NCI-H2107 treated with DMSO at 0.1 percent for 48 hours (cell line): ENCODE measurements around the gene ANXA7.
A peak's percentile ranks its signal among the peaks of the same experiment; 100 is the strongest.
"Not testable (repeated sequence)": the region's sequence is repeated elsewhere in the genome, so short reads cannot be mapped to it uniquely, and the experiment has no call there.

Source experiments
- DNase-seq: peaks from one replicate; lab custom pipeline; 2025; ENCODE audit not compliant: unreplicated experiment; lab: John Stamatoyannopoulos, UW

The ANXA7 gene

DNA sequence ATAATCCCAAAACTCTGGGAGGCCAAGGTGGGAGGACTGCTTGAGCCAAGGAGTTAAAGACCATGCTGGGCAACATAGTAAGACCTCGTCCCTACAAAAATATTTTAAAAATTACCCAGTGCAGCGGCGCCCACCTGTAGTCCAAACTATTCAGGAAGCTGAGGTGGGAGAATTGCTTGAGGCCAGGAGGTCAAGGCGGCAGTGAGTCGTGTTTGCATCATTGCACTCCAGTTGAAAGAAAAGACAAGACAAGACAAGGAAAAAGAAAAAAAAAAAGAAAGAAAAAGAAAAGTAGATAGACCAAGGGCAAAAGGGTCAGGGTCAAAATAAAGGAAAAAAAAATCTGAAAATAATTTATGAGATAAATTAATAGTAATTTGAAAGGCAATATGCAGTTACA is 5.8 kb downstream of the ANXA7 start:
- no peak for DNase-seq

DNA sequence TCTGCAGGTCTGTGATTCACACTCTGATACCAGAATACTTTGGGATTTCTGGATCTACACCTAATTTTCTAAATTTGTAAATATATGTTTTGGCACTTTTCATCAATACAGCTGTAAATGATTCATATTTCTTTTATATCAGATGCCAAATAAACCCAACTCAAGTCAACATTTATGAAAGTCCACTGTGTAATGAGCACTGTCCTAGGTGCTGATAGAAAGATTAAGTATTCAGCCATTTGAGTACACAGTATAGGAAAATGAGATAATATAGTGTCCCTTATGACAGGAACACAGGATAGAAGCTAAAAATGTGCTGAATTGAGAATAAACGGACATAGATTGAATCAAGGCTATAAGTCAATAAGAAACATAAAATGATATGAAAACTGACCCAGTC is 6.4 kb downstream of the ANXA7 start:
- no peak for DNase-seq

DNA sequence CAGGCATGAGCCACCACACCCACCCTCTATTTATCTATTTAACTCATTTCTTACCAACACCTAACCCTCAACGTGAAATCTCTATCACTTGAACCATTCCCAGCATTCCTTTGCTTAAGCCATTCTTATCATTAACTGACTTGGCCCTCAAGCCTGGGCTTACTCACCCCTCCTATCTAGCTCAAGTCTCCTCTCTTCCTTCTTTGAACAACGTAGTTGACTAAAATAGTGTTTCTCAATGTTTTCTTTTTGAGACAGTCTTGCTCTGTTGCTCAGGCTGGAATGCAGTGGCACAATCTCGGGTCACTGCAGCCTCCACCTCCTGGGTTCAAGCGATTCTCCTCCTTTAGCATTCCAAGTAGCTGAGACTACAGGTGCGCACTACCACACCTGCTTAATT is 7.0 kb downstream of the ANXA7 start:
- no peak for DNase-seq

DNA sequence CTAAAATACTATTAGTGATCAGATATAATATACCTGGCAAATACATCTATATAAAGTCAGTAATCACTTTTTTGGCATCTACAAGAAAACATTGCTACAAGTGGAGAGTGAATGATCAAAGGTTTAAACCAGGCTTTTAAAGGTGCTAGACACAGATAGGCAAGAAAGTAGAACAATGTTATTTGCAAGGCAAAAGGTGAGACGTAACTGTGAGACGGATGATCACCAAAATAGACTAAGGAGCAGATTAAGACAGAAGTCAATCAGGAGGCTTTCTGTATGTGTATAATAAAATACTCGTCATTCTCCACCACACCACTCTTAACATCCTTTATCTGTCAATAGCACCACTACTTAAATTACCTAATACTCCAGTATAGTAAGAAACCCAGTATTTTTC is 8.3 kb downstream of the ANXA7 start:
- DNase-seq: no peak

DNA sequence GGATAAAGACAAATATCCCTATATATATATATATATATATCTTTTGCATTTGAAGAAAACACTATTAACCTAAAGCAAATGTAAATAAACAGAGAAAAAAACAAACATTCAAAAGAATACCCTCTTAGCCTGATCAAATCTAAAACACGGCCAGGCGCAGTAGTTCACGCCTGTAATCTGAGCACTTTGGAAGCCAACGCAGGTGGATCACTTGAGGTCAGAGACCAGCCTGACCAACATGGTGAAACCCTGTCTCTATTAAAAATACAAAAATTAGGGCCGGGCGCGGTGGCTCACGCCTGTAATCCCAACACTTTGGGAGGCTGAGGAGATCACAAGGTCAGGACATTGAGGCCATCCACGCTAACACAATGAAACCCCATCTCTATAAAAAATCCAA is 9.2 kb downstream of the ANXA7 start:
- no peak for DNase-seq

DNA sequence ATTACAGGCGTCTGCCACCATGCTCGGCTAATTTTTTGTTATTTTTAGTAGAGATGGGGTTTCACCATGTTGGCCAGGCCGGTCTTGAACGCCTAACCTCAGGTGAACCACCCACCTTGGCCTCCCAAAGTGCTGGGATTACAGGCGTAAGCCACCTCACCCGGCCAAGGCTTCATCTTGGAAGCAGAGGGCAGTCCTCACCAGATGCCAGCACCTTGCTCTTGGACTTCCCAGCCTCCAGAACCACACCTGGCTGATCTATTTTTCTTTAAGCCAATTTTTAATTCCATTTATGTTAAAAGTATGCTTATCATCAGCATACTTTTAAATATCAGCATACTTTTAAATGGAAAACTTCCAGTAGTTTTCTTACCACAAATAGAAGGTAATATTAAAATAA is 12.2 kb downstream of the ANXA7 start:
- DNase-seq: no peak

DNA sequence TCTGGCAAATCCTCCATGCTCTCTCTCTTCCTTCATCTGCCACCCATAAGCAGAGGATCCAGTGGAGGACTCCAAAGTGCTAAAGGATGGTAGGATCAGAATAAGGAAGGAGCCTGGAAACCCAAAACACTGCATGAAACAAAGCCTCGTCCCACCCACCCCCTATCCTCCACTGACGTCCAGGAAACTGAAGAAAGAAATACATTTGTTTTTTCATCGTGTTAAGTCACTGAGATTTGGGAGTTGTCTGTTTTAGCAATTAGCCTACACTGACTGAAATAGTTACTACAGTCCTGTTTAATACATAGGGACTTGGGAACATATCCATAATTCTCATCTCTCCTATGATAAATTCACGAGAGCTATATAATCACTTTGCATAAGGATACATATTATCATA is 14.8 kb downstream of the ANXA7 start:
- no peak for DNase-seq

DNA sequence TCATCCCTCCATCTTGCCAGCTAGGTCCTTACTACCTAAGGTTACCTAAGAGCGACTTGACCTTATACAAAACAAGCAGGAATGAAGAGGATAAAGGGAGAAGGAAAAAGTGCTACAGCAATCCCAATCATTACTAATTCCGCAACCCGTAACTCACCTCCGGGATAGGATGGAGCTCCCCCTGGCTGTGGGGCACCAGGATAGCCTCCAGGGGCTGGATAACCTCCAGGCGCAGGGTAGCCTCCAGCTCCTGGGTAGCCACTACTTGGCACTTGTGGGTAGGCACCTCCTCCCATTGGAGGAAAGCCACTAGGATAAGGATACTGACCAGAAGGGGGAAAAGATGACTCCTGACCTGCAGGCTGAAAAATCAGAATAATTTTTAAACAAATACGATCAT is 15.8 kb downstream of the ANXA7 start:
- DNase-seq: no peak

DNA sequence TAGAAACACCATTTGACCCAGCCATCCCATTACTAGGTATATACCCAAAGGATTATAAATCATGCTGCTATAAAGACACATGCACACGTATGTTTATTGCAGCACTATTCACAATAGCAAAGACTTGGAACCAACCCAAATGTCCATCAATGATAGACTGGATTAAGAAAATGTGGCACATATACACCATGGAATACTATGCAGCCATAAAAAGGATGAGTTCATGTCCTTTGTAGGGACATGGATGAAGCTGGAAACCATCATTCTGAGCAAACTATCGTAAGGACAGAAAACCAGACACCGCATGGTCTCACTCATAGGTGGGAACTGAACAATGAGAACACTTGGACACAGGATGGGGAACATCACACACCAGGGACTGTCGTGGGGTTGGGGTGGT is 19.5 kb downstream of the ANXA7 start:
- DNase-seq: not testable (repeated sequence)

DNA sequence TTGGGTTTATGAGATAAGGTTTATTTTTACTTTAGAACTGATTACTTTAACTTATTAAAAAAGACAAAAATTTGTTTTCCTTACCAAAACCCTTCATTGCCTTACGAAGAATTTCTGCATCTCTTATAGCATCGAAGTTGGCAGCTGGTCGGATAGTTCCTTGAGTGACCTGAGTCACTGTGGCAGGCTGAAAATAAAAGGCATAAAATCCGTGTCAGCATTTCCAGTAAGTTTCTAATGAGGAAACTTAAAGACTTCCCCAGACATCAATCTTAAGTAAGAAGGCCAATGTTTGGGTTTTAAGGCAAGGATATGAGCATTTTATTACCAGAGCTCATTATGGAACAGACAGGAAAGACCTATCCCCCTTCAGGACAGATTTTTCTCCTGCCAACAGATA is 25.6 kb downstream of the ANXA7 start:
- no peak for DNase-seq

DNA sequence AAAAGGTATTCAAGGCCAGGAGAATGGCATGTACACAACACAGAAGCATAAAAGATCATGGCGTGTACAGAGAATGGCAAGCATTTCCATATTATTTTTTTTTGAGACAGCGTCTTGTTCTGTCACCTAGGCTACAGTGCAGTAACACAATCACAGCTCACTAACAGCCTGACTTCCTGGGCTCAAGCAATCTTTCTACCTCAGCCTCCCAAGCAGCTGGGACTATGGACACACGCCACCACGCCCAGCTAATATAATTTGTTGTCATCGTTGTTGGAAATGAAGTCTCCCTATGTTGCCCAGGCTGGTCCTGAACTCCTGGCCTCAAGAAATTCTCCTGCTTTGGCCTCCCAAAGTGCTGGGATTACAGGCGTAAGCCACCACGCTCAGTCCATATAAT is 27.3 kb downstream of the ANXA7 start:
- no peak for DNase-seq

DNA sequence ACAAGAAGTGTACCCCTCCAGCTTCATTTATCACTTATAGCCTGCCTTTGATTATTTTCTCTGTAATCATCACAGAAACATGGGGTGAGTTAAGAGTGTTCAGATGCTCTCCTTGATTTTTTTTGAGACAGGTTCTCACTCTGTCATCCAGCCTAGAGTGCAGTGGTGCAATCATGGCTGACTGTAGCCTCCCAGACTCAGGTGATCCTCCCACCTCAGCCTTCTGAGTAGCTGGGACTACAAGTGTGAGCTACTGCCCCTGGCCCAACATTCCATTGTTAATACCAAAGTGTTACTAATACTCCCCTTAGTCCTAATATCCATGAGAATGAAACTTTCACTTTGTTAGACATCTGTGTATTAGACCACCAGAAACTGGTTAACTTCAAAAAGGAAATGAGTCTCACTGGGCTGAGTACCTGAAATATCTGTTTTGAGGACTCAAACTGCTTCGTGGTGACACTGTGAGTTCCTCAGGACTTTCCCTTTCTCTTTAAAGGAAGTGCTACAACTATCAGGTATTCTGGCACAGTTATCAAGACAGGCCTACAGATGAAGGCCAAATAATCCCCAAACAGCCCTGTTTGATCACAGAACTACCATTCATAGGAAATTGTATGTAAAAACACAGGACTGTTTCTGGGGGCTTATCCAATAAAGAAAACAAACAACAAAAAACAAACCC is 34.7 kb downstream of the ANXA7 start:
- no peak for DNase-seq

DNA sequence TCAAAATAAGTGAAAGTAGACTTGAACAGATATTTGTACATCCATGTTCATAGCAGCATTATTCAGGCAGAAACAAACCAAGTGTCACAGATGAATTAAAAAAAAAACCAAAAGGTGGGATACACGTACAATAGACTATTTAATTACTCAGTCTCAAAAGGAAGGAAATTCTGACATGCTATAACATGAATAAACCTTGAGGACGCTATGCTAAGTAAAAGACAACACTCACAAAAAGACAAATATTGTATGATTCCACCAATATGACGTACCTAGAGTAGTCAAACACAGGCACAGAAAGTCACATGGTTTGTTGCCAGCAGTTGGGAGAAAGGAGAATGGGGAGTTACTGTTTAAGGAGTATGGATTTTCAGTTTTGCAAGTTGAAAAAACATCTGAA is 37.2 kb downstream of the ANXA7 start:
- no peak for DNase-seq

DNA sequence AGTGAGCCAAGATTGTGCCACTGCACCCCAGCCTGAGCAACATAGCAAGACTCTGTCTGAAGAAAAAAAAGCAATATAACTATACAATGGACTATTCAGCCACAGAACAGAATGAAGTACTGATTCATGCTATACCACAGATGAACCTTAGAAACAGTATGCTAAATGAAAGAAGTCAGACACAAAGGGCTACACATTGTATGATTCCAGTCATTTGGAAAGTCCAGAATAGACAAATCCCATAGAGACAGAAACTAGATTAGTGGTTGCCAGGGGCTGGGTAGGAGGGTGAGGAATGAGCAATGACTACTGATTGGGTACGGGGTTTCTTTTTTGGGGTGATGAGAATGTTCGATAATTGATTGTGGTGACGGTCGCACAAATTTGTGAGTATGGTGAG is 45.6 kb downstream of the ANXA7 start:
- no peak for DNase-seq

DNA sequence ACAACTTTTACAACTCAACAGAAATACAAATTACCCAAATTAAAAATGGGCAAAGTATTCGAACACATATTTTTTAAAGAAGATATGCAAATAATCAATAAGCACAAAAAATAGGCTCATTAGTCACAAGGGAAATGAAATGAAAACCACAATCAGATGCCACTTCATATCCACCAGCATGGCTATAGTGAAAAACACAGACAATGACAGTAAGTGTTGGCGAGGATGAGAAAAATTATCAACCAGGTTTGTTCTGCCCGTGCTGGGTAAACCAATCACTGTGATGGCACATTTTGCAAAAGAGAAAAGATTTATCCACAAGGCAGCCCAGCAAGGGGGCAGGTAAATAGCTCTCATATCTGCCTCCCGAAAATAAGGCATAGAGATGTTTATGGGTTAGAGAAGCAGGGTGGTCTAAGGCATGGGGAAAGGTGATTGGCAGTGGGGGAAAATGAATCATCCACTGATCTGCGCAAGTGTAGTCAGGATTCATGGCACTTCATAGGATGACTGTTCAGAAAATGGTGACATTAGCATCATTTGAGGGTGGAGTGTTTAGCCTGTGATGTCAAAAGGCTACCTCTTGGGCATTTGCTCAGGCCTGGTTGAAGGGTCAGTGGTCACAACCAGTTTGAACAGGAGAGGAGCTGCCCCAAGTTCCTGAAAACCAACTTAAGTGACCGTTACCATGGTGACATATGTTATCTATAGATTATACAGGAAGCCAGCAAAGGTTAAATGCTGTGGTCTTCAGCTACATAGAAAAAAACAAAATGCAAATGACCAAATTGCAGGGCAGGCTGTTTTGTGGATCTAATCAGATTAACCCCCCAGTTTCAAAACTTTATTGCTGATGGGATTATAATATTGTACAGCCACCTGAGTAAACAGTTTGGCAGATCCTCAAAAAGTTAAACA is 47.2 kb downstream of the ANXA7 start:
- DNase-seq: no peak

DNA sequence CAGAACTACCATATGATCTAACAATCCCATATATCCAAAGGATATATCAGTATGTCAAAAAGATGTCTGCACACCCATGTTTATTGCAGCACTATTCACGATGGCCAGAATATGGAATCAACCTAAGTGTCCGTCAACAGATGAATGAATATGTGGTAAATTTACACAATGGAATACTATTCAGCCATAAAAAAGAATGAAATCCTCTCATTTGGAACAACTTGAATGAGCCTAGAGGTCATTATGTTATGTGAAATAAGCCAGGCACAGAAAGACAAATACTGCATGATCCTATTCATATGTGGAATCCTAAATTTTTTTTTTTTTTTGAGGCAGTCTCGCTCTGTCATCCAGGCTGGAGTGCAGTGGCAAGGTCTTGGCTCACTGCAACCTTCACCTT is 48.9 kb downstream of the ANXA7 start:
- no peak for DNase-seq

DNA sequence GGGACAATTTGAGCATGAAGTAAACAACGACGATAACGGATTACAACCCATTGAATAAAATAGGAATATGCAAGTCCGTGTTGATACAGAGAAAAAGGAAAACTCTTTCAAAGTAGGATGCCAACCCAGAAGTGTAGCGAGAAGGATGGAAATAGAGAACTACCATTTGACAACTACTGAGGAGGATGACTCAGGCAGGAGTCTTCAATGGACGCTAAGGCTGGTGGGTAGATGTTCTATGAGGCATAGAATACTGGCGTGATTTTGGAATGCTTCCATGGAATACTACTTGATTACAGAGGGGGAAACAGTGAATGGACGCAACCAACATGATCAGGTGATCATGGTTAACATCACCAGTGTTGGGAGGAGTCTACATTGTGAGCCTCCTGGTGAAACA is 54.4 kb downstream of the ANXA7 start:
- DNase-seq: no peak

DNA sequence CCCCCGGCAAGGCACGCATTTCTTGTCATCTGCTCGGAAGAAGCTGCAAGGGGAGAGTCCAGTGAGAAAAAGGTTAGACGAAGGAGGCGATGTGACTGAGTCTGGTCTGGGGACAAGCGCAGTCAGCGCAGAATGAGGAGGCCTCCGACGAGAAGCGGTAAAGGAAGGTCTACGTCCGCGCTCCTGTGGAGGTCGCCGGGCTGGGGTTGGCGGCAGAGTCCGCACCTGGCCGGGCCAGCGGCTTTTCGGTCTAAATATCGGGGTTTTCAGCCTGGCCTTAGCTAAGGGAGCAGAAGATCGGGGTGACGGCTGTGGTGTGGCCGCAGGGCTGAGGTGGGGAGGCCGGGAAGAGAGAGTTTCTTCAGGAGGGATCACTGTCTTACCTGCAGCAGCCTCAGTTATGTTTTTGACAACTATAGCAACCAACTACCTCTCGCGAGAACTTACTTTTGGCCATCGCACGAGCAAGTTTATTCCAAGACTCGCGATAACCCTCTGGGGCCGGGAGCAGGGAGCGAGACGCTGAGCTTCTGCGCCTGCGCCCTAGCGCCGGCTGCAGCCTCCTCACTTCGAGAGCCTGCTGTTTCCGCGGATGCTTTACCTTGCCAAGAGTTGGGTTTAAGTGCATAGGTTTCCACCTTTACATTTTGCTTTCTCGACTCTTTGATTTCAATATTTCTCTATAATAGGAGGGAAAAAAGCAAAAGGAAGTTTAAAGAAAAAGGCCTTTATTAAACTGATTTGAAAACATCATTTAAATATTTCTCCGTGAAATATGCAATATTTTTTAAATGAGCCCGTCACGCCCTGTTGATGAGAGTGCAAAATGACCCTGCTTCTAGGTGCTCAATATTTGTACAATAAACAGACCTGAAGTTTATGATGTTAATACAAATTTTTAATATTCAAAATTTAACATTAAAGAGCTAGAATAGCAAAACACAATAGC is 55.3 kb downstream of the ANXA7 start, which contains the start of gene CFAP70:
Gene CFAP70 (minus strand): TSS at position 534 of the 949 bp plus-strand sequence. CDS start 4,068 bp downstream, outside the sequence.
- DNase-seq: peak; percentile 86

DNA sequence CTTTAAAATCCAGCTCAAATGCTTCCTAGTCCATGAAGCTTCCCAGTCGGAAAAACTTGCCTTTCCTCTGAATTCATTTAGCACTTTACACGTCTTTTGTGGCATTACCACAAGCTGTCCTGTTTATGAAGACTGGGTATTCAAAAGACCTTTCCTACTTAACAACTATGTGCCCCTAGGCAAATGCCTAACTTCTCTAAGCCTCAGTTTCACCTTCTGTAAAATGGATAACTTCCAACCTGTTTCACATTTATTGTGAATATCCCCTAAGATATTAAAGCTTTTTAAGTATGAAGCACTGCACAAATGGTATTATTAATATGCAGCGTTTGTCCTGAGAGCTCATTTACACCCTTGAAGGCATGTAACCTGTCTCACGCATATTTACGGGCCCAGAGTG is 56.0 kb downstream of the ANXA7 start:
- no peak for DNase-seq

DNA sequence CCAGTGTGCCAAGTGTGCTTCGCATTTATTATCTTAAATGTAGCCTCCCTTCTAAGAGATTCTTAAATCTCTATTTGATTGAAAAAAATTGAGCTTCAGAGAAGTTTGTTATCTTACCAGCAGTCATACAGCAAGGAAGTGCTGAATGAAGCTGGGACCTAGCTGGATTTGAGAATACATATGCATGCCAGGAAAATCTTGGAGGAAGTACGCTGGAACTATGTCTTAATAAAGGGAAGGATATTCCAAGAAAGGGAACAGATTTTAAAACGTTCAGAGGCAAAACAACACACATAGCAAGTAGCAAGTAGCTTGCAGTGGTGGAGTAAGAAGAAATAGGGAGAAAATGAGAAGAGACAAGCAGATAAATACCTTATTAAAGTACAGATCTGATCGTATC is 56.7 kb downstream of the ANXA7 start:
- no peak for DNase-seq

DNA sequence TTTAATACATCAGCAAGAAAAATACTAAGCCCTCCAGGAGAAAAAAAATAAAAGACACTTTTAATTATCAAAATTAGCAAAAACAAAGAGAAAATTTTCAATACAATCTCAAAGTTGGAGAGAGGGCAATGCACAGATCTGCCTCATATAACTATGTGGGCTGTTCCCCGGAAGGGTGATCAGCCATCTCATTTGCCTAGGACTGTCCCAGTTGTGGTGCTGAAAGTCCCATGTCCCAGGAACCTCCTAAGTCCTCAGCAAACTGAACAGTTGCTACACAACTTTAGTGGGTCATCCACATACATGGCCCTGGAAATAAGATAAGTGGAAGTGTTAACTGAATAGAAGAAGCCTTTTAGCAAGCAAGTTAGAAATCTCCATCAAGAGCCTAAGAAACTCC is 69.6 kb downstream of the ANXA7 start:
- no peak for DNase-seq
